ENCODE measurements around the gene MMP17. TPM values are rescaled to one million over a fixed set of nuclear protein-coding genes. Genes with fewer than 3 reads are reported as not detected.

The MMP17 gene
- total and polyA plus RNA-seq, 2 experiments from 2014 or later, result 0.40 to 0.42 TPM

DNA sequence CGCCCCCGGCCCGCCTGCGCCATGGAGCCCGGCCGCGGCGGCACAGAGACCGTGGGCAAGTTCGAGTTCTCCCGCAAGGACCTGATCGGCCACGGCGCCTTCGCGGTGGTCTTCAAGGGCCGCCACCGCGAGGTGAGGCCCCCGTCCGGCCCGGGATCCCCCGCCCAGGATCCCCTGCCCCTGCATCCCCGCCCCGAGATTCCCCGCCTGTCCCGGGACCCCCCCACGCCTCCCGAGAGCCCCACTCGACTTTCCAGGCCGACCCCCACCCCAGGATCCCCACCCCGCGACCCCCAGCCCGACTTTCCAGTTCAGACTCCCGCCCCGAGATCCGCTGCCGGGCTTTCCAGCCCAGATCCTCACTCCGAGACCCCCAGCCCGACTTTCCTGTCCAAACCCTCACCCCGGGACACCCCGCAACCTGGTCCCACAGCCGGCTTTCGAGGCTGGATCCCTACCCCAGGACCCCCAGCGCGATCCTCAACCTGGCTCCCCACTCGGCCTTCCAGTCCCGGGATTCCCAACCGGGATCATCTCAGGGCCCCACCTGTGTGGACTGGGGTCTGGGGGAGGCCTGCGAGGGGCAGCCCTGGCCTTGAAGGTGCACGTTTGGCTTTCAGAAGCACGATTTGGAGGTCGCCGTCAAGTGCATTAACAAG, 66.9 kb downstream of the MMP17 start:
- DNase-seq (ENCODE audit: low spot score), result peak; percentile 27
- H3K4me1 ChIP-seq (ENCODE audit: insufficient read depth), result peaks cover 8% of the 10 kb centered on the region

DNA sequence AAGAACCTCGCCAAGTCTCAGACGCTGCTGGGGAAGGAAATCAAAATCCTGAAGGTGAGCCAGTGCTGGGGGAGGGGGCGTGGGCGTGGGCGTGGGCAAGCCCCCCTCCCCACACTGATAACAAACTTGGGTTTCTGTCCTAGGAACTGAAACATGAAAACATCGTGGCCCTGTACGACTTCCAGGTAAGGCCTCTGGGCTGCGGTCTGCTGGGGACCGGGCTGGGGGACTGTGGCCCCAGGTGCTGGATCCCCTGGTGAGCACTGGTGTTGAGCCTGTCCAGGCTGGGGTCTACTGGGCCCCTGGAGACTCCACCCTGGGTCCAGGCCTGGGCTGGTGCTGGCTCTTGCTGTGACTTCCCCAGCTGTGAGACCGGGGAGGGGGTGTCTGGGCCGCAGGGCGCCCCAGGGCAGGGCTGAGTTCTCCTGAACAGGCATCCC, 67.5 kb downstream of the MMP17 start:
- peaks cover 51% of the 10 kb centered on the region for H3K79me2 ChIP-seq
- DNase-seq (ENCODE audit: low spot score), result peak; percentile 30
- H3K27me3 ChIP-seq, result no peaks in the 10 kb centered on the region
- H3K4me2 ChIP-seq, result peak overlapping the region; percentile 100
- peaks cover 8% of the 10 kb centered on the region for H3K4me1 ChIP-seq (ENCODE audit: insufficient read depth)
- no peaks in the 10 kb centered on the region for H3K9me3 ChIP-seq (ENCODE audit: low read depth)
- TF ChIP-seq EZH2phosphoT487 (IDR thresholded peaks at IDR 0.05; ENCODE audit: low read depth, severe bottlenecking, unreplicated experiment), result no peak
- no peak for TF ChIP-seq EZH2 (IDR thresholded peaks at IDR 0.05; ENCODE audit: borderline replicate concordance)
- TF ChIP-seq, protein P1, sequence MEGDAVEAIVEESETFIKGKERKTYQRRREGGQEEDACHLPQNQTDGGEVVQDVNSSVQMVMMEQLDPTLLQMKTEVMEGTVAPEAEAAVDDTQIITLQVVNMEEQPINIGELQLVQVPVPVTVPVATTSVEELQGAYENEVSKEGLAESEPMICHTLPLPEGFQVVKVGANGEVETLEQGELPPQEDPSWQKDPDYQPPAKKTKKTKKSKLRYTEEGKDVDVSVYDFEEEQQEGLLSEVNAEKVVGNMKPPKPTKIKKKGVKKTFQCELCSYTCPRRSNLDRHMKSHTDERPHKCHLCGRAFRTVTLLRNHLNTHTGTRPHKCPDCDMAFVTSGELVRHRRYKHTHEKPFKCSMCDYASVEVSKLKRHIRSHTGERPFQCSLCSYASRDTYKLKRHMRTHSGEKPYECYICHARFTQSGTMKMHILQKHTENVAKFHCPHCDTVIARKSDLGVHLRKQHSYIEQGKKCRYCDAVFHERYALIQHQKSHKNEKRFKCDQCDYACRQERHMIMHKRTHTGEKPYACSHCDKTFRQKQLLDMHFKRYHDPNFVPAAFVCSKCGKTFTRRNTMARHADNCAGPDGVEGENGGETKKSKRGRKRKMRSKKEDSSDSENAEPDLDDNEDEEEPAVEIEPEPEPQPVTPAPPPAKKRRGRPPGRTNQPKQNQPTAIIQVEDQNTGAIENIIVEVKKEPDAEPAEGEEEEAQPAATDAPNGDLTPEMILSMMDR (IDR thresholded peaks at IDR 0.05; ENCODE audit: poor library complexity), result no peak
- peak overlapping the region; percentile 96 for H3K27ac ChIP-seq
- WGBS (ENCODE audit: low lambda C conversion rate, missing lambda C conversion rate), result 2% methylated on average over 12 of the region's 12 CpGs
- H2AFZ ChIP-seq, result no peak overlapping the region
- H4K20me1 ChIP-seq (ENCODE audit: insufficient read depth, poor library complexity, severe bottlenecking), result peaks cover 33% of the 10 kb centered on the region
- no peaks in the 10 kb centered on the region for H3K9me2 ChIP-seq (replicated peaks; ENCODE audit: insufficient read depth)
- H3K36me3 ChIP-seq (replicated peaks; ENCODE audit: insufficient read depth, low read depth), result no peaks in the 10 kb centered on the region
- H3K4me3 ChIP-seq, result peak overlapping the region; percentile 85

More for the DNA sequence above, 66.9 kb downstream of the MMP17 start:
- H3K27ac ChIP-seq, result peak overlapping the region; percentile 96
- H3K27me3 ChIP-seq, result no peaks in the 10 kb centered on the region
- no peak overlapping the region for H2AFZ ChIP-seq
- 3% methylated on average over 20 of the region's 54 CpGs for WGBS (ENCODE audit: low lambda C conversion rate, missing lambda C conversion rate)
- H3K9me2 ChIP-seq (replicated peaks; ENCODE audit: insufficient read depth), result no peaks in the 10 kb centered on the region
- peak overlapping the region; percentile 85 for H3K4me3 ChIP-seq
- peak overlapping the region; percentile 100 for H3K4me2 ChIP-seq
- H3K79me2 ChIP-seq, result peaks cover 45% of the 10 kb centered on the region
- no peaks in the 10 kb centered on the region for H3K9me3 ChIP-seq (ENCODE audit: low read depth)
- peaks cover 28% of the 10 kb centered on the region for H4K20me1 ChIP-seq (ENCODE audit: insufficient read depth, poor library complexity, severe bottlenecking)
- no peak for TF ChIP-seq EZH2 (IDR thresholded peaks at IDR 0.05; ENCODE audit: borderline replicate concordance)
- TF ChIP-seq, protein P1 (IDR thresholded peaks at IDR 0.05; ENCODE audit: poor library complexity), result no peak
- no peak for TF ChIP-seq EZH2phosphoT487 (IDR thresholded peaks at IDR 0.05; ENCODE audit: low read depth, severe bottlenecking, unreplicated experiment)
- no peaks in the 10 kb centered on the region for H3K36me3 ChIP-seq (replicated peaks; ENCODE audit: insufficient read depth, low read depth)

DNA sequence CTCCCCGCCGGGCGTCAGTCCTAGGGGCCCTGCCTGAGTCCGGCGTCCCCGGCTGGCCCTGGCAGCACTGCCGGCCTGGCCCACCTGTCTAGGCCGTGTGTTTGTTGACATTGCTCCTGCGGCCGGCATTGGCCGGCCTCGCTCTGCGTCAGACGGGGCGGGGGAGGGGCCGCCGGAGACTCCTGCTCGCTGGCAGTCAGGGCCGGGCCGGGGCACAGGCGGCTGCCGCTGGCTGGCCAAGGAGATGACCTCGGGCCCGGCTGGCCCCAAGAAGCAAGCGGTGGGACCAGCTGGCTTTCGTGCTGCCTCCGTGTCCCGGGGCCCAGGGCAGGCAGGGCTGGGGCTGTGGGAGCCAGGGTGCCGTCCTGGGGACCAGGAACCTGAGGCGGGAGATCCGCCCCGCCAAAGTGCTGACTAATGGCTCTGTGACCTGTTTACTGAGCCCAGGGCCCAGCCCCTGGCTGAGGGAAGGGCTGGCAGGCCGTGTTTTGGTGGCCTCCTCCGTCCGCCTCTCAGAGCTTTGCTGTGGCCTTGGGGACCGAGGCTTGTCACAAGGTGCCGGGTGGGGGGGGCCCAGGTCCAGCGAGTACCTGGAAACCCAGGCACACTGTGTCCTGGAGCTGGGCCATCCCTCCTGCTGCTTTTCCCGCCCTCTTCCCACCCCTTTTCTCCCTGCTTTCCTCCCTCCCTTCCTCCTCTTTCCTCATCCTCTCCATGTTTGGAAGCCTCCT, 68.1 kb downstream of the MMP17 start:
- Histone ChIP-seq H3K4me2 (peak overlapping the region; percentile 100), H3K27ac (peak overlapping the region; percentile 96), H4K20me1 (ENCODE audit: insufficient read depth, poor library complexity, severe bottlenecking) (peaks cover 37% of the 10 kb centered on the region), H3K9me2 (replicated peaks; ENCODE audit: insufficient read depth) (no peaks in the 10 kb centered on the region), H3K79me2 (peaks cover 57% of the 10 kb centered on the region), H3K4me3 (peak overlapping the region; percentile 85), H3K27me3 (no peaks in the 10 kb centered on the region), H2AFZ (no peak overlapping the region), H3K9me3 (ENCODE audit: low read depth) (no peaks in the 10 kb centered on the region), H3K36me3 (replicated peaks; ENCODE audit: insufficient read depth, low read depth) (no peaks in the 10 kb centered on the region), H3K4me1 (ENCODE audit: insufficient read depth) (peaks cover 8% of the 10 kb centered on the region)
- TF ChIP-seq, protein P1 (IDR thresholded peaks at IDR 0.05; ENCODE audit: poor library complexity), result no peak
- TF ChIP-seq EZH2phosphoT487 (IDR thresholded peaks at IDR 0.05; ENCODE audit: low read depth, severe bottlenecking, unreplicated experiment) (no peak), EZH2 (IDR thresholded peaks at IDR 0.05; ENCODE audit: borderline replicate concordance) (no peak)
- 6% methylated on average over 37 of the region's 39 CpGs for WGBS (ENCODE audit: low lambda C conversion rate, missing lambda C conversion rate)
- DNase-seq (ENCODE audit: low spot score), result peak; percentile 94
